K562 (cell line): ENCODE data around the gene WNT6. TPM values are rescaled to one million over a fixed set of nuclear protein-coding genes. Genes with fewer than 3 reads are reported as not detected.

Experiments
- ATAC-seq: fragments of 200-7000 bp; cut with Tn5 transposase; 3 replicates; pipeline ENCODE4 v1.9.1; 2020; ENCODE audit warnings: moderate library complexity
- BruUV-seq: library from RNA; stranded (reverse); fragments of 400-500 nt; replicated peaks from 2 replicates; lab custom pipeline; 2021; lab: Mats Ljungman, UMichigan
- CTCF ChIA-PET: fragments of 300-600 bp; formaldehyde crosslinking; extraction: SDS; loops from one replicate; lab custom pipeline; 2021; ENCODE audit warnings: low intra/inter-chr PET ratio; lab: Yijun Ruan, JAX
- POLR2A ChIA-PET: fragments of 300-600, 350-650 bp; sonication (Branson Sonifier 250); formaldehyde crosslinking; extraction: SDS; loops from one replicate; lab custom pipeline; 2021; ENCODE audit warnings: antibody characterized with exemption, inconsistent platforms; lab: Yijun Ruan, JAX
- DNase-seq, 4 experiments: peaks; one replicate each; pipeline versions ENCODE4 v3.0.0 to v3.0.0-alpha.2; 2011 to 2018; ENCODE audit warnings: low spot score in 3 of 4, mixed read lengths in 3 of 4; ENCODE audit errors: extremely low read depth in 1 of 4
- FAIRE-seq: peaks from 2 replicates; lab custom pipeline; 2011; peaks lifted over from hg19 to GRCh38; lab: Jason Lieb, UNC
- H2AFZ ChIP-seq: 2 replicates; pipeline ENCODE4 v1.6.0; 2011; ENCODE audit warnings: low read depth, low read length, control low read depth, inconsistent platforms
- H3K27ac ChIP-seq: fragments of 200-600 bp; 3 replicates; pipeline ENCODE4 v1.8.0; 2011; ENCODE audit warnings: low read depth, mild to moderate bottlenecking, control low read depth, inconsistent platforms, low read length, moderate library complexity, mixed read lengths; ENCODE audit errors: extremely low read depth
- H3K27me3 ChIP-seq, 2 experiments: fragments of 300-600 bp in 1 of 2; 2 replicates in 1 of 2; 3 replicates in 1 of 2; pipeline versions ENCODE4 v1.6.0 to v1.8.0; 2011; ENCODE audit warnings: inconsistent platforms in 2 of 2, low read length in 2 of 2, mild to moderate bottlenecking in 1 of 2, mixed read lengths in 1 of 2, moderate library complexity in 1 of 2; ENCODE audit not compliant: control insufficient read depth in 2 of 2, insufficient read depth in 2 of 2
- H3K36me3 ChIP-seq: fragments of 300-600 bp; 3 replicates; pipeline ENCODE4 v1.8.0; 2011; ENCODE audit warnings: mild to moderate bottlenecking, low read length, inconsistent platforms; ENCODE audit not compliant: control insufficient read depth, insufficient read depth
- H3K4me1 ChIP-seq, 2 experiments: fragments of 200-600 bp in 1 of 2; replicated peaks in 1 of 2; 2 replicates in 1 of 2; 3 replicates in 1 of 2; pipeline versions ENCODE4 v1.5.1 to v1.8.0; 2011; ENCODE audit warnings: inconsistent platforms in 2 of 2, low read length in 2 of 2, mild to moderate bottlenecking in 1 of 2, mixed read lengths in 1 of 2, moderate library complexity in 1 of 2; ENCODE audit not compliant: control insufficient read depth in 2 of 2, insufficient read depth in 2 of 2
- H3K4me2 ChIP-seq: 2 replicates; pipeline ENCODE4 v1.6.1; 2011; ENCODE audit warnings: low read length, control low read depth, inconsistent platforms, mixed read lengths; ENCODE audit not compliant: insufficient read depth
- H3K4me3 ChIP-seq: fragments of 200-600 bp; sonication (generic), shearing (Covaris generic); 2 replicates; pipeline ENCODE4 v1.5.1; 2016; ENCODE audit warnings: control low read depth, inconsistent platforms
- H3K79me2 ChIP-seq: fragments of 200-600 bp; 3 replicates; pipeline ENCODE4 v1.8.0; 2011; ENCODE audit warnings: low read length, inconsistent platforms; ENCODE audit not compliant: control insufficient read depth, insufficient read depth
- H3K9ac ChIP-seq, 2 experiments: 2 replicates each; pipeline versions ENCODE4 v1.6.0 to v1.6.1; 2011; ENCODE audit warnings: low read depth in 2 of 2, low read length in 2 of 2, control low read depth in 1 of 2, inconsistent platforms in 1 of 2, mild to moderate bottlenecking in 1 of 2, mixed read lengths in 1 of 2; ENCODE audit not compliant: insufficient read depth in 1 of 2
- H3K9me1 ChIP-seq: one replicate; pipeline ENCODE4 v1.6.0; 2011; ENCODE audit warnings: inconsistent platforms, mild to moderate bottlenecking, low read length, moderate library complexity; ENCODE audit not compliant: control insufficient read depth, insufficient read depth
- H3K9me3 ChIP-seq: replicated peaks from 2 replicates; pipeline ENCODE4 v1.5.1; 2011; ENCODE audit warnings: low read depth, low read length, inconsistent platforms; ENCODE audit not compliant: control insufficient read depth, insufficient read depth
- H4K20me1 ChIP-seq: replicated peaks from 2 replicates; pipeline ENCODE4 v1.6.1; 2011; ENCODE audit warnings: low read length, inconsistent platforms, mixed read lengths; ENCODE audit not compliant: control insufficient read depth, insufficient read depth
- ASH1L ChIP-seq: fragments of 450-650 bp; IDR thresholded peaks from 2 replicates; pipeline ENCODE4 v1.6.1; 2018; ENCODE audit warnings: borderline replicate concordance, mild to moderate bottlenecking, low read depth; ENCODE audit not compliant: partially characterized antibody
- BDP1 ChIP-seq: IDR thresholded peaks from 3 replicates; pipeline ENCODE4 v1.6.1; 2011; ENCODE audit not compliant: insufficient read length, insufficient read depth
- TGIF2 ChIP-seq: sonication (generic); formaldehyde crosslinking; IDR thresholded peaks from 2 replicates; pipeline ENCODE4 v1.8.1; 2022; ENCODE audit warnings: mild to moderate bottlenecking, missing genetic modification reagents, moderate library complexity
- ZNF518B ChIP-seq: fragments of 250-450 bp; sonication (Bioruptor Pico); IDR thresholded peaks from 2 replicates; pipeline ENCODE4 v1.5.0; 2021; ENCODE audit warnings: mild to moderate bottlenecking, moderate library complexity
- ZNF668 ChIP-seq: fragments of 250-450 bp; sonication (Bioruptor Pico); IDR thresholded peaks from 2 replicates; pipeline ENCODE4 v1.8.0; 2022; ENCODE audit warnings: mild to moderate bottlenecking, inconsistent platforms
- WGBS: fragments of 100-300 bp; shearing (Covaris generic); methylation state at CpG from one replicate; pipeline ENCODE4 v1.1.6; 2016; ENCODE audit warnings: low coverage, mixed read lengths; ENCODE audit not compliant: insufficient coverage; ENCODE audit errors: missing lambda C conversion rate; 5-methylcytosine and 5-hydroxymethylcytosine counted together
- in situ Hi-C: fragments of 300-500 bp; cut with MboI; formaldehyde crosslinking; loops from 4 replicates; pipeline ENCODE4 v1.15.0; 2018; ENCODE audit warnings: inconsistent platforms, mixed read lengths
- intact Hi-C: fragments of 100-400 bp; cut with micrococcal nuclease; formaldehyde crosslinking; loops from 2 replicates; pipeline ENCODE4 v1.14.2; 2022
- polyA plus RNA-seq, 8 experiments: library from polyadenylated mRNA; depleted of rRNA in 4 of 8; stranded (reverse) in 5 of 8; unstranded in 3 of 8; fragments of >200 nt; fragmentation: Nextera tagmentation in 2 of 8; fragmentation: Illumina TruSeq in 1 of 8; extraction: Ambion mirVana in 2 of 8; extraction: Trizol in 1 of 8; gene quantifications; 2 replicates each; pipeline versions ENCODE4 v1.2.1 to v1.2.3, GENCODE V29; 2011 to 2014; ENCODE audit warnings: inconsistent platforms in 1 of 8, missing spikeins in 1 of 8
- total RNA-seq, 7 experiments: library from RNA; depleted of rRNA in 6 of 7; stranded (reverse); fragments of >200 nt in 6 of 7; fragmentation: Illumina TruSeq in 2 of 7; extraction: Trizol in 2 of 7; gene quantifications; 2 replicates each; pipeline versions ENCODE4 v1.2.1 to v1.2.3, GENCODE V29; 2011 to 2021; ENCODE audit warnings: low replicate concordance in 1 of 7

WNT6 gene
- total and polyA plus RNA-seq, 9 of the 15 experiments (the other 6 are each of a cell fraction or from before 2014, with no cell fraction given) = not detected

GRCh38 chr2:218854860-218855259 lies 4.7 kb upstream of the WNT6 start:
- FAIRE-seq (no peak), DNase-seq (no peak), ATAC-seq (no peak)
- H3K4me1 ChIP-seq = peaks cover 0 to 10% of the 10 kb centered on the region in 2 experiments; a peak in 2 of 5 replicates
- H3K4me3 ChIP-seq = no peak overlapping the region
- H3K9me3 ChIP-seq = no peaks in the 10 kb centered on the region
- intact Hi-C loops = loop anchor here (10.0 kb wide), 1 partner anchor 300 kb away; no protein-coding TSS in a partner anchor
- WGBS = 0% methylated on average over 2 of the region's 5 CpGs
- no peaks in the 10 kb centered on the region for H4K20me1 ChIP-seq
- ChIA-PET POLR2A (interaction anchor here (0.6 kb wide), 1 partner anchor 144 kb away, joined by 3 read pairs; no protein-coding TSS in a partner anchor), CTCF (interaction anchor here (0.7 kb wide), 1 partner anchor 26 kb away, joined by 4 read pairs; no protein-coding TSS in a partner anchor)
- H3K9ac ChIP-seq = no peak overlapping the region
- peaks cover 0 to 41% of the 10 kb centered on the region in 2 experiments; a peak in 3 of 5 replicates for H3K27me3 ChIP-seq
- no peak overlapping the region for H2AFZ ChIP-seq
- in situ Hi-C loops = loop anchor here (10.0 kb wide), 1 partner anchor 260 kb away; no protein-coding TSS in a partner anchor
- H3K4me2 ChIP-seq = no peak overlapping the region
- H3K79me2 ChIP-seq = no peaks in the 10 kb centered on the region
- H3K27ac ChIP-seq = no peak overlapping the region
- H3K9me1 ChIP-seq = no peaks in the 10 kb centered on the region
- H3K36me3 ChIP-seq = no peaks in the 10 kb centered on the region
- TF ChIP-seq TGIF2 (no peak), ZNF518B (no peak), ASH1L (no peak), BDP1 (no peak), ZNF668 (CRISPR knock-in tag) (no peak)
- no TSS peak for BruUV-seq
